Measurements from ENCODE around the gene MTRF1L.
A peak's percentile ranks its signal among the peaks of the same experiment; 100 is the strongest.

MTRF1L gene, protein sequence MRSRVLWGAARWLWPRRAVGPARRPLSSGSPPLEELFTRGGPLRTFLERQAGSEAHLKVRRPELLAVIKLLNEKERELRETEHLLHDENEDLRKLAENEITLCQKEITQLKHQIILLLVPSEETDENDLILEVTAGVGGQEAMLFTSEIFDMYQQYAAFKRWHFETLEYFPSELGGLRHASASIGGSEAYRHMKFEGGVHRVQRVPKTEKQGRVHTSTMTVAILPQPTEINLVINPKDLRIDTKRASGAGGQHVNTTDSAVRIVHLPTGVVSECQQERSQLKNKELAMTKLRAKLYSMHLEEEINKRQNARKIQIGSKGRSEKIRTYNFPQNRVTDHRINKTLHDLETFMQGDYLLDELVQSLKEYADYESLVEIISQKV

DNA sequence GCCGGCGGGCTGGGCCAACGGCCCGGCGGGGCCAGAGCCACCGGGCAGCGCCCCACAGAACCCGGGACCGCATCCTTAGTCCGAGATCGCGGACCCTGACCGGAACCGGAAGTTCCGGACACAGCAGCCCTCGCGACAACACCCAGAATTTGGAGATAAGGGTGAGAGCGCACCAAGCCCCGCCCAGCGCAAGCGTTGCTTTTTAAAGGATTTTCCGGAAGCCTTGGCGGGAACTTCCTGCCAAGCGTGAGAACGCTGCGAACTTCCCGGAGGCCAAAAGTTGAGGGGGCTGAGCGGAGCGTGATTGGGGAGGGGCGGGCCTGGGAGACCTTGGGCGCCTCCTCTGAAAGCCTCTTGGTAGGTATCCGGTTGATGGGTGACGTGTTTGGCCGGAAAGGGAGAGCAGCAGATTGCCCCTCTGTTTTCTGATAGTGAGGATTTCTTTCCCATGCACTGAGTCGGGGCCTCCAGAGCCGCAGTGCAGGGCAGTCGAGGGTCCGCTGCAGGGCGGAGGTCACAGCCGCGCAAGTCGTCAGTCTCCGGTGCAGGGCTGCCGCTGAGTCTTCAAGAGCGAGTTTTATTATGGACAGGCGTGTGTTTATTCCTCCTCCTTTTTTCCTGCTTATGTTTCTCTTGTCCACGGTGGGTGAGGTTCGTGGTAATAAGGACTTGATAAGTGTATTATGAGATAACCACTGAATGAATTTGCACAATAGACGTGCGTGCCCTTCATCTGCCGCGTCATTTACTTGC lies at the start of gene MTRF1L:
Gene MTRF1L (minus strand): TSS at position 97 of the 753 bp plus-strand sequence. CDS start 24 bp downstream, at position 73.
- peak; percentile 76 for DNase-seq (ENCODE audit: low read depth, low spot score)

DNA sequence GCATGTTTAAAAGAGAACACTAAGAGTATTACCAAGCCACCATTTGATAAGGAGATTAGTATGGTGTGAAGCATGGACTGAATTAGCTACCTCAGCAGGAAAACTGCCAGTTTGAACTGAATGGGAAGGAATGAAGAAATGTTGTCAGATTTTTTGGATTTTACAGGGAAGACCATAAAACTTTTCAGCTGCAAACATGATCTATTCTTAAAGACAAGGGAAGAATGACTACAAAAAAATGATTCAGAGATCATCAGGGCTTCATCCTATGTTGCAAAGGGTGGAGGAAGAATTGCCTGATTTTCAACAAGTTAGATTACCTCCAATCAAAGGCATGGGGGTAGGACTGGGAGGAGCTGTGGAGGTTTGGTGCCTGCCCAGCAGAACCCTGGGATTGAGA lies 49.3 kb upstream of the MTRF1L start:
- no peak for DNase-seq (ENCODE audit: low read depth, low spot score)

DNA sequence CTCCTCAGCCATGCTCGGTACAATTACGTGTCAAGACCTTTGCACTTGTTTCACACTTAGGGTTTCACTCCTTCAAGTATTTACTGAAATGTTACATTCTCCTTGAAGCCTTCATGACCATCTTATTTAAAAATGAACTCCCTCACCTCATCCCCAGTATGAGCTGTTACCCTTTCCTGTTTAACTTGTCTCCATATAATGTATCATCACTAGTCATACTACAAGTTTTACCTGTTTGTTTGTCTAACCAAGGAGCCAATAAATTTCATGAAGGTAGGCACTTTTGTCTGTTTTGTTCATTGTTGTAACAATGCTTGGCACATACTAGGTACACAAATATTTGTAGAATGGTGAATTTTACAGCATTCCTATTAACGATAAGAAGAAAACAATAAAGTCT lies 46.1 kb upstream of the MTRF1L start:
- no peak for DNase-seq (ENCODE audit: low read depth, low spot score)

DNA sequence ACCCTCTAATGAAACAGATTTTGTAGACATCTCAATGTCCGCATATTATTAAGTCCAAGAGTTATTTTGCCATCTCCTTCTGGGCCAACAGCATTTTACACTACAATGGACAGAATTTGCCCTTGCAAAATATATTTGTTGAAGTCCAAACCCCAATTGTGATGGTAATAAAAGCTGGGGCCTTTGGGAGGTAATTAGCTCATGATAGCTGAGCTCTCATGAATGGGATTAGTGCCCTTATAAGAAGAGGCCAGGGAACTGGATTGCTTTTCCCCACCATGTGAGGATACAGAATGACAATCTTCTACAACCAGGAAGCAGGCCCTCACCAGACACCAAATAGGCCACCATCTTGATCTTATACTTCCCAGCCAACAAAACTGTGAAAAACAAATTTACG lies 44.9 kb upstream of the MTRF1L start:
- no peak for DNase-seq (ENCODE audit: low read depth, low spot score)

DNA sequence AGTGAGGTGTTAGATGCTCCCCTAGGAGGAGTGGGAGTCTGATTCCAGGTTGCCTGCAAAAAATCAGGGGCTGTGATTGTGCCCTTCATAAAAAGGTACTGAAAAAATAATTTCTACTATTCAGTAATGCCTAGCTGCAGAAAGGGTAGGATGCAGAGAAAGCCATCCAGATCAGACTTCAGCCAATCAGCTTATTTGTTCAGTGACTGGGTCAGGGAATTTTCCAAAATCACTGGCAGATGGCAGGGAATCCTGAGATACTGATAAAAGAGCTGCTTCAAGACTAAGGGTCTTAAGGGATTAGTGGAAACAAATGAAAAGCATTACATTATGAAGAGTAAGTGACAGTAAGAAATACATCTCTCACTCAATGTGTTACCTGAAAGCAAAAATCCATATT lies 42.8 kb upstream of the MTRF1L start:
- DNase-seq (ENCODE audit: low read depth, low spot score) = no peak

DNA sequence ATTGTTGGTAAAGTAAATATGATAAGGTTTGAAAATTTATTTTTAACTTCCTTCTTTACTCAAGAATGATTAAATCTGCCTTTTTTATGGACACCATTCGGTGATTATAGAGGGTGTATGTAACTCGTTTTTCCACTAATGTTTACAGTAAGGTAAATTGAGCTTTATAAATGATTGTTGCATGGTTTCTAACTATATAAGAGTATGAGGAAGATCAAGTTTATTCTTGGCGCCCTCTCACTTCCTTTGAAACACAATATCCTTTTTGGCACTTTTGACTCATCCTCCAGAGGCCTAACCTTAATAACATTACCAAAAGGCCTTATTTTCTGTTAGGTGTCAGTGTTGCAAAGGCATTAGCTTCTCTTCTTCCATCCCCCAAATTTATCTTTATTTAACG lies 41.8 kb upstream of the MTRF1L start:
- DNase-seq (ENCODE audit: low read depth, low spot score) = no peak

DNA sequence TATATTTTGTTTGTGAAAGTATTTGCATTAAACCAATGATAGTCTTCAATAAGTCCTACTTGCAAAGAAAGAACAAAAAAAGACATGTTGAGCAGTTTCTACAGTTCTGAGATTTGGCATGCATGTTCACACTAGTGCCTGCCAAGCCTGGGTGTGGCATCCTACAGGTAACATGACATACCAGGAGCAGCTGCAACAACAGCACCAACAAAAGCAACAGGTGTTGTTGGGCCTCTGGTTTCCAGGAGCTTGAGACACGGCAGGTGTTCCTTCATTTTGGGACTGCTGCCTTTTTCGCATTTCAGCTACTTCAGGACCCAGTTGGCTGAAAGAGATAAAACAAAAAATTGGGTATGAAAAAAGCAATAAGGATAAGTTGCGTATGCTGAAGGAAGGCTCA lies 41.2 kb upstream of the MTRF1L start:
- DNase-seq (ENCODE audit: low read depth, low spot score) = no peak

DNA sequence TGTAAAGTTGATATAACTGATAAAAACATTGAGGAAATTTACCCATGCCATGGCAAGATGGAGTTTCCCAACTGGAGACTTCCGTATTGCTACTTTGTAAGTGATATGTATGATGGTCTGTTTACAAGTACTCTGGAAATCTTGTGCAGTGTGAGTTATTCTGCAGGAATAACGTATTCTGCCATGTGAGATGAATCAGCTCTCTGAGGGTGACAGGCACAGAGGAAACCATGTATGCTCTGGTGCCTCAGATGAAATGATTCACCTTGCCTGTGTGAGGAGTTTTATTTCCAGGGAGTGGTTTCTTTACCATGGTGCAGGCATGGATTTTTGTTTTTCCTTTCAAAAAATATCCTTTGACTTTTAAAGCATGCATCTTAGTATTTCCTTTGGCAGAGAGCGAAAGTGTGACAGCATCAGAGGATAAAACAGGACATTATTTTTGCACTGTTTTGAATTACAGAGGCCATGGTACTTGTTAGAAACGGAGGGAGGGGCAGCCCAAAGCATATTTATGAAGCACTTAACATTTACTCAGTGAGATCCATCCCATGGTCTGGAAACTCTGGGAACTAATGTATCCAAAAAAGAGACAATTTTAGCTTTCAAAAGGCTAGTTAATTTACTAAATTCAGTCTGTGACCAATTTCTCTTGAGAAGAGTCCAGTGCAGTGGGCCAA lies 36.0 kb upstream of the MTRF1L start:
- DNase-seq (ENCODE audit: low read depth, low spot score) = no peak

DNA sequence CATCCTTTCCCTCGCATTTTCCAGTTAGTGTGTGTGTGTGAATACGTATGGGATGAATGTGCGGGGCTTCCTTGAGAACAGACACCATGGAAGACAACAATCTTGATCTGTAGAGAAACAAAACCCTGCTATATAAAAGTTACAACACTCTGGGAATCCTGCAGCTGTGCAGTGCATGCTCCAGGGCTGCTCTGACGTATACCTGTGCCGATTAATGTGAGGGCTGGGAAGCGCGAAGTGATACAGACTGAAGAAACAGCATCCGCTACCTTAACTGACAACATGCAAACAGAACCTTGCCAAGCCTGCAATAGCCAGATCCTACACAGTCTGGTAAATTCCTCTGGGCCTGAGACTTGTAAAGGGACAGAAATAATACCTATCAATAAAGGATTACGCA lies 31.6 kb upstream of the MTRF1L start:
- no peak for DNase-seq (ENCODE audit: low read depth, low spot score)

DNA sequence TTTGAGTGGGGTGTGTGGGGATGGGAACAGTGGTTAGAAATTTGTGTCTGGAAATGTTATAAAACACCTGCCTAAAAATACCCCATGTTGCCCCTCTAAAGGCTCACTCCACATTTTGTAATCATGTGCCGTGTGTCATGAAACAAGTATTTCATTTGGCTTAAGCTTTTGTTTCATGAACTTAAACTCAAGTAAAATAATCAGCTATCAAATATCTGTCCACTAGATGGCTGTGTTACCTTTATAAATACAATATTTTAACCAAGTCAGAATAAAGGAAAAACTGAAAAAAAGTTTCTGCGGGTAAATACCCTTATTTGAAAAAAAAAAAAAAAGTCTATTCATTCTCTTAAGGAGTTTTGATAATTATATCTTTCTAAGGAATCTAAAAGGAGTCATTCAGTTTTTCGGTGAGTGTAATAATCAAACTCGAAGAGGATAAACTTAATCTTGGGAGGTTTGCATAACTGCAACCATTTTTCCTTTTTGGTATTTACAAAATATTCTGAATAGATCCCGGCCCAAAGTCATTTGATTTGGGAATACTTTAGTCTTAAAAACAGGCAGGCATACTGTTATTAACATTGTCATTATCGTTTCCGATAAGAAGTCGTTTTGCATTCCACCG lies 29.9 kb upstream of the MTRF1L start:
- no peak for DNase-seq (ENCODE audit: low read depth, low spot score)

DNA sequence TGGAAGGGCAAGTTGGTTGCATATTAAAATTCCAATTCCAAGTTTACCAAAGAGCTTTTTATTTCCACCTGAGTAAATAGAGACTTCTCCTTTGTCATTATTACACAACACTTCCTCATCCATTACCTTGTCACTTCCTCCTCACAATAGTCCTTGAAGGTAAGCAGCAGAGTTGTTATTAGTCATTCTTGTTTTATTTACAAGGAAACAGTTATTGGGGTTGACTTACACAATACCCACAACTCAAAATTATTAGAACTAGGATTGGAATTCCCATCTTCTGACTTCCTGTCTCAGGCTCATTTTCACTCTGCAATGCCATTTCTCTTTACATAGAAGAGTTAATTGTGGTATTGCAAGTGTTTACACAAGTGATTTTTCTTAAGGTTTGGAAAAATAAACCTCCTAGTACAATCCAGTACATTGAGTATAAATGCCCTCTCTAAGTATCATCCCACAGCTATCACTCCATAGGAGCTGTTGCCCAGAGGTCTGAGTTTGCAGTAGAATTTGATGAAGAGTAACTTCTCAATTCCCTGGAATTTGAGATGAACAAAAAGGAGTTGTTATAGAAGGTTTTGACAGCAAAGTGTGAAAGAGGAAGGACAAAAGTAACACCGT lies 28.9 kb upstream of the MTRF1L start:
- no peak for DNase-seq (ENCODE audit: low read depth, low spot score)

DNA sequence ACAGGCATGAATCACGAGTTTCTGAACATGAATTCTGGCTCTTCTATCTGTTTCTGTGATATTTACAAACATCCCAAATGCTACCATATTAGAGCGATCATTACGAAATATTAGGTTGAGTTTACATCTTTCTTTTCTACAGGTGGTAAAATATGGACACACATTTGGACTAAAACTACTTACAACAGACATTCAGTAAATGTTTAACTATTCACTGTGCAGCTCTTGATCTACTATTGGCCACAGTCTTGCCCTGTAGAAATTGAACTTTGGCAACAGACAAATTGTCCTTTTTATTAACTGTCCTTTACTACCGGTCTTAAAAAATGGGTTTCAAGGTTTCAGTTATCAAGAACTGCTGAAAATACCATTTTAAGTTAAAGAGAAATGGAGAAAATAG lies 26.5 kb upstream of the MTRF1L start:
- DNase-seq (ENCODE audit: low read depth, low spot score) = no peak

DNA sequence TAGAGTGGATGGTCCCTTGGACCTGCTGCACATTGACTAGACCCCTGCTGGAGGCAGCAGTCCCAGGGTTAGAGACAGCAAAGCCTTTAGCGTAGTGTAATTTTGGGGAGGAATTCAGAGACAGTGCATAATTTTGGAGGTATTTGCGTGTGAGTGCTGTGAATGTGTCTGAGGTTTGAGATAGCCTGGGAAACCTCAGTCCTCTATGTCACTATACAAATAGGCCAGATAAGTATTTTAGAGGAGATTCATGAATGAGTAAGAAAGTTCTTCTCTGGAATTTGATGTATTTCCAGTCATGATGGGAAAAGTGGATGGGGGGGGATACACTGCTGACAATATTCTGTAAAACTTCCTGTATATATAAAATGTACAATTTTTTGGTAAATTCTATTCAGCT lies 25.8 kb upstream of the MTRF1L start:
- DNase-seq (ENCODE audit: low read depth, low spot score) = no peak

DNA sequence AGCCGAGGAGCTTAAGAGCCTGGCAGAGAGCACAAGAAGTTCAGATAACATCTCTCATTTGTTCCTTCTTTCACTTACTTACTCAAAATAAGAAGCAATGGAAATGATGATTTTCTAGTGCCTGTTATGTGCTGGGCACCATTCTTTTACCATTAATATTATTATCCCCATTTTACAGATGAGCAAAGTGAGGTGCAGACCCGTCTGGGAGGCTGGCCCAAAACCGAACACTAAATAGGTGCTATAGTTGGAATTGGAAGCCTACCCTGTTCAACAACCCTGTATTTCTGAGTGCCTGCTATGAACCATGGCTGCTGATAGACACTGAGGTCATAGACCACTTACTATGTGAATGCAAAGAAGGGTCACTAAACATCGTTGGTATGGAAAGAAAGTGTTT lies 25.0 kb upstream of the MTRF1L start:
- DNase-seq (ENCODE audit: low read depth, low spot score) = no peak

DNA sequence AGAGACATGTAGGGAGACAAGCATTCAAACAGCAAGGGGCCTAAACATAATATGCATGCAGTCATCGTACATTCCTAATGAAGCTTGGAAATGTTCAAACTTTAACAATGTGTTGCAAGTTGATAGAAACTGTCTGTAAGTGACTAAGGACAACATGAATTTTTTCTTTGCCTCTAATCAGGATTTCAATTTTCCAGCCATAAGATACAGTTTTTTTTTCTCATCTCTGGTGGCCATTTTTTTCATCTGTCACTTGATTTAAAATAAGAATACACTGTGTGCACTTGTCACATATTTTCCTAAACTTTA lies 22.2 kb upstream of the MTRF1L start:
- DNase-seq (ENCODE audit: low read depth, low spot score) = no peak

DNA sequence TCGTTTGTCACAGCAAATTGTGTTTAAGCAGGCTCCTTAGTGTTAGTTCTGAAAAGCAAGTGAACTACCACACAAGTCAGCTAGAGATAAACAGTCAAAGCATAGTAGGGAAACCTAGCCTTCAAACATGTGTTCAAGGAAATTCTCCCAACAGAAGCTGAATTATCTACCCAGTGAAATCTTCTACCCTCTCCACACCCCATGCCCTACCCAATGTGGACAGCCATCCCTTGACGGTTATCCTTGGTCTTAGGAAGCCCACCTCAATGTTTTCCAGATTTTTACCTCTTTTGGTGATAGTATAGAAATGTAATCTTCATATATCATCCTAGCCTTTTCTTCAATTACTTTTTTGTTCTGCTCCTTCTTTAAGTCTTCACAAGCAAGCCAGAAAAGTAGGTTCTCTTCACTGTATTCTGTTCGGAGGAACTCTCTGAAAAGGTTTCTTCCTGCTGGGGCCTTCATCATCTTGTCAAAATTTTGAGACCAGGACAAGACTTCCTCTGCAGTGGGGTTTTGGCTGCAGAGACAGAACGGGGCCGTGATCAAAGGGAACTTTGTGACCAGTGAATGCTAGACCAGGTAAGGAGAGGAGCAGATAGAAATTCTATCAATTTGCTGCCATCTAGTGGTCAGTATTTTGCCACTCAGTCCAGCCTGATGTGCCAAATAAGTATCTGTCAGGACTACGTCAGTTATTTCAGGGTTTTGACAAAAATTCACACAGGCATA lies 21.6 kb upstream of the MTRF1L start:
- DNase-seq (ENCODE audit: low read depth, low spot score) = no peak

DNA sequence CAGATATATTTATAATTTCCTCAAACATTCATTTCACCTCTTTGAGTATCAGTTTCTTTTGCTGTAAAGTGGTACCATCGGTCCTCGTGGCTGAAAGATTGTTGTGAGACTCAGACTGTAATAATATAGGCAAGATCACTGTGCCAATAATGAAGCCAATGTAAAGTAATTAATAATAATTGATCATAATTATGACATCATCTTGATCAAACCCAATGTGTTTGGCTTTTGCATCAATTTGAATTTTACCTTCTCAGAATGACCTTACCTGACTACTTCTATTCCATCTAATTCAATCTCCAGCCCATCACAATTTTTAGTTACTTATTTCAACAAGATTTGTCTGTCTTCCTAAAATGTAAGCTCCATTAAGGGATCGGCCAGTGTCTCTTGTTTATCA lies 15.8 kb upstream of the MTRF1L start:
- no peak for DNase-seq (ENCODE audit: low read depth, low spot score)

DNA sequence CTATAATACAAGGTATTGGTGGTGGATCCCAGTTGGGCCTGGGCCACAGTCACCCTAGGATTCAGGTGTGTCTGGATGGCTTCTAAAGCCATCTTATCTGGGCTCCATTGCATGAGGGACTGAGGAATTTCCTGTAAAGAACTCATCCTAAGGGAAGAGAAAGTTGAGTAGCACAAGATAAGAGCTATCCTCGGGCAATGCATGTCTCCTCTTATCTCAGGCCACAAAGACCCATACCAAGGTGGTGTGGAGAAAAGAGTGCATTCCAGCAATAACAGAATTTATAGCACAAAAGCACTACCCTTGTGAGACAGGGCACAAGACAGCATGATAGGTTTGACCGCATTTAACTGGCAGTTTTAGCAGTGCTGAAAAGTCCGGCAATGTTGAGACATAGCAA lies 14.3 kb upstream of the MTRF1L start:
- no peak for DNase-seq (ENCODE audit: low read depth, low spot score)

DNA sequence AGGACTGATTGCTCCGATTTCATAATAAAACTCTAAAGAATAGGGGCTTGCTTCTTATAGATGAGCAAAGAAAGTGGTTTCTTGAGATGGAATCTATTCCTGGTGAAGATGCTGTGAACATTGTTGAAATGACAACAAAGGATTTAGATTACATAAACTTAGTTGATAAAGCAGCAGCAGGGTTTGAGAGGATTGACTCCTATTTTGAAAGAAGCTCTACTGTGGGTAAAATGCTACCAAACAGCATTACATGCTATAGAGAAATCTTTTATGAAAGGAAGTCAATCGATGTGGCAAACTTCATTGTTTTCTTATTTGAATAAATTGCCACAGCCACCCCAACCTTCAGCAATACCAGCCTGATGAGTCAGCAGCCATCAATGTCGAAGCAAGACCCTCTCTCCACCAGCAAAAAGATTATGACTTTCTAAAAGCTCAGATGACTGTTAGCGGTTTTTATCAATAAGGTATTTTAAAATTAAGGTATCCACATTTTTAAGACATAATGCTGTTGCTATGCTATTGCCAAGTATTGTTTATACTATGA lies 12.7 kb upstream of the MTRF1L start:
- no peak for DNase-seq (ENCODE audit: low read depth, low spot score)

DNA sequence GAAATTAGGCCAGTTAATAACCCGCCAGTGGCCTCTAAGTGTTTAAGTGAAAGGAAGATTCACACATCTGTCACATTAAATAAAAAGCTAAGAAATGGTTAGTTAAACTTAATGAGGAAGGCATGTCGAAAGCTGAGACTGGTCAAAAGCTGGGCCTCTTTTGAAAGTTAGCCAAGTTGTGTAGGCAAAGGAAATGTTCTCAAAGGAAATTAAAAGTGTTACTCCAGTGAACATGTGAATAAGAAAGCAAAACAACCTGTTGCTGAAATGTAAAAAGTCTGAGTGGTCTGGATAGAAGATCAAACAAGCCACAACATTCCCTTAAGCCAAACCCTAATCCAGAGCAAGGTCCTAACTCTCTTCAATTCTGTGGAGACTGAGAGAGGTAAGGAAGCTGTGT lies 10.9 kb upstream of the MTRF1L start:
- no peak for DNase-seq (ENCODE audit: low read depth, low spot score)

DNA sequence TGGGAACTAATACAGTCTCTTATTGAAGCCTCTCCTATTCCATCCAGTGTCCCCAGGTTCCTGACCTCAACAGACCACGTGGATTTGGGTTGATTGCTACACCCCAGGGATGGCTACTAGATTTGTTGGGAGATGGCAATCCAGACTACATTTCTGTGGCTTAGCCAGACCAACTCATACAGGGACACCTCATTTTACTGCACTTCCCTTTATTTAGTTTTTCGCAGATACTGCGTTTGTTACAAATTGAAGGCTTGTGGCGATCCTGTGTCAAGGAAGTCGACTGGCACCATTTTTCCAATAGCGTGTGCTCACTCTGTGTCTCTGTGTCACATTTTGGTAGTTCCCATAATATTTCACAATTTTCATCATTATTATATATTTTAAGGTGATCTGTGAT lies 10.3 kb upstream of the MTRF1L start:
- no peak for DNase-seq (ENCODE audit: low read depth, low spot score)

All from activated naive CD8-positive, alpha-beta T cell treated with anti-CD3 and anti-CD28 coated beads, Interleukin-2, amount 50 U/mL, for 16 hours (primary cell).